IMR-90 (cell line): ENCODE measurements around the gene SERPINA4.
"Not testable (repeated sequence)": the region's sequence is repeated elsewhere in the genome, so short reads cannot be mapped to it uniquely, and the experiment has no call there.

Source experiments
- BHLHE40 ChIP-seq: fragments of 150-350 bp; IDR thresholded peaks from 2 replicates; pipeline ENCODE4 v1.6.1; 2016; ENCODE audit warnings: mild to moderate bottlenecking, low read depth, low read length
- CEBPB ChIP-seq: IDR thresholded peaks from 2 replicates; pipeline ENCODE4 v1.6.1; 2012; ENCODE audit warnings: low read depth, low read length, improper control_type of control experiment
- CHD1 ChIP-seq: IDR thresholded peaks from 2 replicates; pipeline ENCODE4 v1.6.1; 2012; ENCODE audit warnings: low read depth, low read length, improper control_type of control experiment
- FOS ChIP-seq: fragments of 150-350 bp; IDR thresholded peaks from 2 replicates; pipeline ENCODE4 v1.6.1; 2016; ENCODE audit warnings: low read depth, low read length
- NFE2L2 ChIP-seq: fragments of 150-350 bp; IDR thresholded peaks from 2 replicates; pipeline ENCODE4 v1.6.1; 2016; ENCODE audit warnings: low read depth, mild to moderate bottlenecking, low read length
- POLR2A ChIP-seq: IDR thresholded peaks from 2 replicates; pipeline ENCODE4 v1.6.1; 2012; ENCODE audit warnings: mild to moderate bottlenecking, low read depth, low read length
- RAD21 ChIP-seq: IDR thresholded peaks from 2 replicates; pipeline ENCODE4 v1.6.1; 2012; ENCODE audit warnings: low read length, improper control_type of control experiment
- RCOR1 ChIP-seq: IDR thresholded peaks from 2 replicates; pipeline ENCODE4 v1.6.1; 2012; ENCODE audit warnings: mild to moderate bottlenecking, low read length, improper control_type of control experiment; ENCODE audit not compliant: insufficient replicate concordance
- RFX5 ChIP-seq: IDR thresholded peaks from 2 replicates; pipeline ENCODE4 v1.8.0; 2012; ENCODE audit warnings: low read depth, mild to moderate bottlenecking, low read length, moderate library complexity
- SMC3 ChIP-seq: fragments of 150-350 bp; IDR thresholded peaks from 2 replicates; pipeline ENCODE4 v1.6.1; 2016; ENCODE audit warnings: low read depth, mild to moderate bottlenecking, antibody characterized with exemption, low read length, moderate library complexity
- TF ChIP-seq, protein P1 (sequence below): conservative IDR thresholded peaks from 2 replicates; pipeline ENCODE4 v1.5.1; 2012; ENCODE audit warnings: mild to moderate bottlenecking, low read depth, low read length, improper control_type of control experiment
- TF ChIP-seq, protein P2 (sequence below): fragments of 150-350 bp; IDR thresholded peaks from 2 replicates; pipeline ENCODE4 v1.6.1; 2016; ENCODE audit warnings: low read depth, mild to moderate bottlenecking, low read length, moderate library complexity, borderline replicate concordance

- TF ChIP-seq POLR2A, FOS, CEBPB, RAD21, RCOR1, CHD1, NFE2L2, RFX5, BHLHE40, SMC3: not testable (repeated sequence)
- TF ChIP-seq, protein P1, sequence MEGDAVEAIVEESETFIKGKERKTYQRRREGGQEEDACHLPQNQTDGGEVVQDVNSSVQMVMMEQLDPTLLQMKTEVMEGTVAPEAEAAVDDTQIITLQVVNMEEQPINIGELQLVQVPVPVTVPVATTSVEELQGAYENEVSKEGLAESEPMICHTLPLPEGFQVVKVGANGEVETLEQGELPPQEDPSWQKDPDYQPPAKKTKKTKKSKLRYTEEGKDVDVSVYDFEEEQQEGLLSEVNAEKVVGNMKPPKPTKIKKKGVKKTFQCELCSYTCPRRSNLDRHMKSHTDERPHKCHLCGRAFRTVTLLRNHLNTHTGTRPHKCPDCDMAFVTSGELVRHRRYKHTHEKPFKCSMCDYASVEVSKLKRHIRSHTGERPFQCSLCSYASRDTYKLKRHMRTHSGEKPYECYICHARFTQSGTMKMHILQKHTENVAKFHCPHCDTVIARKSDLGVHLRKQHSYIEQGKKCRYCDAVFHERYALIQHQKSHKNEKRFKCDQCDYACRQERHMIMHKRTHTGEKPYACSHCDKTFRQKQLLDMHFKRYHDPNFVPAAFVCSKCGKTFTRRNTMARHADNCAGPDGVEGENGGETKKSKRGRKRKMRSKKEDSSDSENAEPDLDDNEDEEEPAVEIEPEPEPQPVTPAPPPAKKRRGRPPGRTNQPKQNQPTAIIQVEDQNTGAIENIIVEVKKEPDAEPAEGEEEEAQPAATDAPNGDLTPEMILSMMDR, result not testable (repeated sequence)
- TF ChIP-seq, protein P2, sequence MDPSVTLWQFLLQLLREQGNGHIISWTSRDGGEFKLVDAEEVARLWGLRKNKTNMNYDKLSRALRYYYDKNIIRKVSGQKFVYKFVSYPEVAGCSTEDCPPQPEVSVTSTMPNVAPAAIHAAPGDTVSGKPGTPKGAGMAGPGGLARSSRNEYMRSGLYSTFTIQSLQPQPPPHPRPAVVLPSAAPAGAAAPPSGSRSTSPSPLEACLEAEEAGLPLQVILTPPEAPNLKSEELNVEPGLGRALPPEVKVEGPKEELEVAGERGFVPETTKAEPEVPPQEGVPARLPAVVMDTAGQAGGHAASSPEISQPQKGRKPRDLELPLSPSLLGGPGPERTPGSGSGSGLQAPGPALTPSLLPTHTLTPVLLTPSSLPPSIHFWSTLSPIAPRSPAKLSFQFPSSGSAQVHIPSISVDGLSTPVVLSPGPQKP, result not testable (repeated sequence)
Observed at GRCh38 chr14:94577472-94577871, 16.2 kb downstream of the SERPINA4 start.
